ENCODE measurements around the gene RAD9B. TPM values are rescaled to one million over a fixed set of nuclear protein-coding genes. Genes with fewer than 3 reads are reported as not detected.

RAD9B gene
- total RNA-seq, 1 donor from 2014 or later = 0.51 TPM

GRCh38 chr12:110546339-110546738, 44.2 kb downstream of the RAD9B start:
- no peak overlapping the region for H3K4me3 Mint-ChIP-seq
- H3K27ac Mint-ChIP-seq = no peak overlapping the region
- H3K36me3 Mint-ChIP-seq = peaks cover 15% of the 10 kb centered on the region
- H3K9me3 Mint-ChIP-seq = no peaks in the 10 kb centered on the region
- H3K27me3 Mint-ChIP-seq (ENCODE audit: low read depth) = no peaks in the 10 kb centered on the region
- TF ChIP-seq CTCF (IDR thresholded peaks at IDR 0.05; ENCODE audit: unreplicated experiment) = no peak
- H3K4me1 Mint-ChIP-seq = peaks cover 13% of the 10 kb centered on the region
- DNase-seq (ENCODE audit: low spot score in 2 of 2, unreplicated experiment in 2 of 2) = no peak

- peaks cover 20% of the 10 kb centered on the region for H3K36me3 Mint-ChIP-seq
- no peak for DNase-seq (ENCODE audit: low spot score in 2 of 2, unreplicated experiment in 2 of 2)
- H3K4me3 Mint-ChIP-seq = no peak overlapping the region
- no peak overlapping the region for H3K27ac Mint-ChIP-seq
- H3K27me3 Mint-ChIP-seq (ENCODE audit: low read depth) = no peaks in the 10 kb centered on the region
- peaks cover 13% of the 10 kb centered on the region for H3K4me1 Mint-ChIP-seq
- TF ChIP-seq CTCF (IDR thresholded peaks at IDR 0.05; ENCODE audit: unreplicated experiment) = no peak
- H3K9me3 Mint-ChIP-seq = no peaks in the 10 kb centered on the region
Observed at GRCh38 chr12:110547090-110547489, 45.0 kb downstream of the RAD9B start.

GRCh38 chr12:110548678-110549077, 46.5 kb downstream of the RAD9B start:
- Mint-ChIP-seq H3K27me3 (ENCODE audit: low read depth) (no peaks in the 10 kb centered on the region), H3K9me3 (no peaks in the 10 kb centered on the region), H3K4me1 (peaks cover 5% of the 10 kb centered on the region), H3K27ac (no peak overlapping the region), H3K4me3 (no peak overlapping the region), H3K36me3 (peaks cover 19% of the 10 kb centered on the region)
- TF ChIP-seq CTCF (IDR thresholded peaks at IDR 0.05; ENCODE audit: unreplicated experiment) = no peak
- DNase-seq (ENCODE audit: low spot score in 2 of 2, unreplicated experiment in 2 of 2) = no peak

GRCh38 chr12:110549716-110550115, 47.6 kb downstream of the RAD9B start:
- H3K27me3 Mint-ChIP-seq (ENCODE audit: low read depth) = no peaks in the 10 kb centered on the region
- peaks cover 19% of the 10 kb centered on the region for H3K36me3 Mint-ChIP-seq
- H3K27ac Mint-ChIP-seq = no peak overlapping the region
- peaks cover 2% of the 10 kb centered on the region for H3K4me1 Mint-ChIP-seq
- TF ChIP-seq CTCF (IDR thresholded peaks at IDR 0.05; ENCODE audit: unreplicated experiment) = no peak
- no peak overlapping the region for H3K4me3 Mint-ChIP-seq
- H3K9me3 Mint-ChIP-seq = no peaks in the 10 kb centered on the region
- no peak for DNase-seq (ENCODE audit: low spot score in 2 of 2, unreplicated experiment in 2 of 2)

GRCh38 chr12:110550981-110551380, 48.9 kb downstream of the RAD9B start:
- TF ChIP-seq CTCF (IDR thresholded peaks at IDR 0.05; ENCODE audit: unreplicated experiment) = no peak
- no peak overlapping the region for H3K4me3 Mint-ChIP-seq
- no peaks in the 10 kb centered on the region for H3K9me3 Mint-ChIP-seq
- DNase-seq (ENCODE audit: low spot score in 2 of 2, unreplicated experiment in 2 of 2) = no peak
- H3K36me3 Mint-ChIP-seq = peaks cover 14% of the 10 kb centered on the region
- no peak overlapping the region for H3K27ac Mint-ChIP-seq
- no peaks in the 10 kb centered on the region for H3K27me3 Mint-ChIP-seq (ENCODE audit: low read depth)
- peaks cover 14% of the 10 kb centered on the region for H3K4me1 Mint-ChIP-seq

Other genes with a start within 250 kb of the RAD9B start
- 179 to 186 TPM (median 182 TPM) in 3 replicates for gene ATP2A2, start 221.1 kb upstream of the RAD9B start, total RNA-seq
- 62.8 to 66.6 TPM (median 66.0 TPM) in 3 replicates for gene ANAPC7, start 98.6 kb upstream of the RAD9B start, total RNA-seq
- gene ARPC3, start 52.0 kb upstream of the RAD9B start, total RNA-seq = 144 to 149 TPM (median 146 TPM) in 3 replicates
- 12.7 to 14.5 TPM (median 13.9 TPM) in 3 replicates for gene GPN3, start 34.1 kb upstream of the RAD9B start, total RNA-seq
- gene FAM216A, start 33.5 kb upstream of the RAD9B start, total RNA-seq = 9.9 to 11.6 TPM (median 10.3 TPM) in 3 replicates
- gene VPS29, start 220 bp upstream of the RAD9B start, total RNA-seq = 71.3 to 77.0 TPM (median 74.2 TPM) in 3 replicates
- gene PPTC7, start 81.0 kb downstream of the RAD9B start, total RNA-seq = 14.2 to 15.3 TPM (median 14.5 TPM) in 3 replicates
- gene TCTN1, start 111.8 kb downstream of the RAD9B start, total RNA-seq = 57.7 to 64.5 TPM (median 63.4 TPM) in 3 replicates
- 5.1 to 7.0 TPM (median 6.1 TPM) in 3 replicates for gene HVCN1, start 186.8 kb downstream of the RAD9B start, total RNA-seq
- gene PPP1CC, start 240.6 kb downstream of the RAD9B start, total RNA-seq = 147 to 156 TPM (median 150 TPM) in 3 replicates